GM08714 (cell line): ENCODE data around the gene ASTN1.

Source experiments
- H3K4me3 ChIP-seq: fragments of 200-500 bp; sonication (Bioruptor generic); 2 replicates; pipeline ENCODE4 v1.5.1; 2014; ENCODE audit warnings: mild to moderate bottlenecking, low read length, inconsistent platforms
- ZNF274 ChIP-seq: IDR thresholded peaks from 2 replicates; pipeline ENCODE4 v1.6.1; 2012; ENCODE audit warnings: mild to moderate bottlenecking, low read depth, low read length

Gene ASTN1

DNA sequence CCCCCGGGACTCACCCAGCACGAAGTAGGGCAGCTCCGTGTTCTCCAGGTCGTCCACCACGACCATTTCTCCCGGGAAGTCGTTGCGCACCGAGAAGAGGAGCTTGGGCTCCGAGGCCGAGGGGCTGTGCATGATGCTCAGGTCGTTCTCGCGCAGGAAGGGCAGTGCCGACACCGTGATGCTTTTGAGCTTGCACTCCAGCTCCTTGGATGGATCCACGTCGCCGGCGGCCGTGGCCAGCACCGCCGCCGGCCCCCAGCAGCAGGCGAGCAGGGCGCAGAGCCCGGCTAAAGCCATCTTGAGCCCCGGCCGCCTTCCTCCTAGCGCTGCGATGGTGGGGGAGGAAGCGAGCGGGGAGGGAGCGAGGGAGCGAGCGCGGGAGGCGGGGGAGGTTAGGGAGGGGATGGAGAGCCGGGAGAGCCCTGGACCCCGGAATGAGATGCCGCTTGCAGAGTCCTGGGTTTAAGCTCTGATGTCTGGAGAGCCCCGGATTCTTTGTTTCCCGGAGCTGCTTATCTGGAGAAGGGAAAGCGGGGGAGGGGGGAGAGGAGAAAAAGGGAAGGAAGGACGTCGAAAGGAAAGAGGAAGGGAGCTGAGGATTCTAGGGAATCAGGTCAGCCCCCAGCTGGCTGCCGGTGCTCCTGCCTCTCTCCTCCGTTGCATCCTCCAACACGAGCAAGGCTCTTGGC lies at the start of gene ASTN1:
Gene ASTN1 (minus strand): TSS at position 333 of the 689 bp plus-strand sequence. CDS start 36 bp downstream, at position 297.
- H3K4me3 ChIP-seq = no peak within 1 kb of the TSS
- no peak for TF ChIP-seq ZNF274

DNA sequence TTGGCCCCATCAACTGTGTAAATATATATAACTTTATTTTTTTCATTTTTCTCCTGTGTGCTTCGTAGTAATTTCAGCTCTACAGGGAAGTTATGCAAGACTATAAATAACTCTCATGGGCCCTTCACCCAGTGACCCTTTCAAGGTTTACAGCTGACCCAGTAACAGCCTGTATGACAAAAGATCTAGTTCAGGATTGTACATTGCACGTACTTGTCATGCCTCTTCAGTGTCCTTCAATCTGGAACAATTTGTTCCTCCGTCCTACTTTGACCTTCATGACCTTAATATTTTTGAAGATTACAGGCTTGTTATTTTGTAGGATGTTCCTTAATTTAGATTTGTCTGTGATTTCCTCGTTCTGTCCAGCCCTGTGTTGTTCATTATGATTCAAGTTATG lies 46.7 kb upstream of the ASTN1 start:
- TF ChIP-seq ZNF274 = no peak
- H3K4me3 ChIP-seq = no peak overlapping the region

DNA sequence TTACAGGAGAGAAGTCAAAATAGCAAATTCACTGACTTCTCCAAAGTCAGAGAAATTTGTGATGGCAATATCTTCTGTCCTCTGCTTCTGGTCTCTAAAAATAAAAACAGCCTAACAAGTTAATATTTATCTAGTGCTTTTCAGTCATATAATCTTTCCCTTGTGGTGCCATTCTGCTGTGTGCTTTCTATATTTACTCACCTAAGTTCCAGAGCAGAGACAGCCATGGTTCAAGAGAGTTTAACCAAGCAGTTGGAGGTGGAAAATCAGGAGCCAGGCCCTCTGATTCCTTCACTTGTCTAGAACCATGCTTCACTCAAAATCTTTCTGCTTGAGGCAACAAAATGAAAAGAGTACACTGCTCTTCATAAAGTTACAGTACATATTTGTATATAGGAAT lies 45.6 kb upstream of the ASTN1 start:
- TF ChIP-seq ZNF274 = no peak
- H3K4me3 ChIP-seq = no peak overlapping the region

DNA sequence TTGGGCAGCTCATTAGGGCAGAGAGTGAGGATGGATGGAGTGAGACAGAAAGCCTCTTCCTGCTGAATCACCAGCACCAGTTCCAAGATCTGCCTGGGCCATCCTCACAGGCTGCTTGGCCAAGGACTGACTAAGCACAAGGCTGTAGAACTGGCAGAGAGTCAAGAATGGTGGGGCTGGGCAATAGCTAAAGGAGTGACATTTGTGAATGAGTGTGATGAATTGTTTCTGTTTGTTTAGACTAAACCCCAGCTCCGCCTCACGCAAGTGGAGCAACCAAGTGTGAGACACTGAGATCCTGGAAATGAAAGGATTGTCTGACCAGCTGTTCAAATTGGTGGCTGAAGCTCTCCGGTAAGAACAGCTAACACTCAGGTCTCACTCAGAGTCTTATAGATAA lies 44.8 kb upstream of the ASTN1 start:
- no peak for TF ChIP-seq ZNF274
- H3K4me3 ChIP-seq = no peak overlapping the region

DNA sequence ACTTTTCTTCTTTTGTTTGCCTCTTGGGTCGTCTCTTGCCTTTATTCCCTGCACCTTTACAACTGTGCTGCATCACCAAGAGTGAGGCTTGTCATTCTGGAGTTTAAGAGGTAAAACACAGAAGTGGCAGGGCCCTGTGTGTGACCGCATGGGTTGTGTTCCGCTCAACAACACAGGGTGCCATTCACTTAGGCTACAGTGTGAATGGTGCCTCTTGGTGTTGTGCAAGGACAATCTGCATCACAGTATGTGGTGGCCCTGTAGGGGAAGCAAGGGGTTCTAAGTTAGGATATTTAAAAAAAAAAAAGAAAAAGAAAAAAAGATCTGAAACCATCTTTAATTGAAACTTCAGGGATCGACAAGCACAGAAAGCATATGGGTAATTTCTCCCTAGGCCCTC lies 44.4 kb upstream of the ASTN1 start:
- no peak overlapping the region for H3K4me3 ChIP-seq

DNA sequence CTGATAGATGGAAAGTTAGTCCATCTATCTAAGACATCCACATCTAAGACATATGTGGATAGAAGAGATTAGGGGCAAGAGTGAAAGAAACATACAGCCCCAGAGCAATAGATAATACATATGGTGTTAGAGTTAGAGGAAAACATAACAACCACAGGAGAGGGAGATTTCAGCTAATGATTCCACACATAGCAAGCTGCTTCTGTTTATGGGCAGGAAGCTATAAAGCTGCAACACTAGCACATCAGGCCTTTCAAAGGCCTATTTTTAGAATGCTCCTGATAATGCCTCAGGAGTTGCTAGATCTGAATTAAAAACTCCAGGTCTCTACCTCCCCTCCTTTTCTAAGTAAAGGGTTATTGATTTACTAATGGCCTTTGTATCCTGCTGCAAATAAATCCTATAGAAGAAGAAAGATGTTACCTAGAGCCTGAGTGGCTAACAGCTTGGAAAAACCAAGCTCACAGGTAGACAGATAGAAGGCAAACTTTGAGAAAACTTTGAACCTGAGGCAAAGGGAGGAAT lies 42.4 kb upstream of the ASTN1 start:
- TF ChIP-seq ZNF274 = no peak
- no peak overlapping the region for H3K4me3 ChIP-seq

More for the DNA sequence above, 44.4 kb upstream of the ASTN1 start:
- TF ChIP-seq ZNF274 = no peak

DNA sequence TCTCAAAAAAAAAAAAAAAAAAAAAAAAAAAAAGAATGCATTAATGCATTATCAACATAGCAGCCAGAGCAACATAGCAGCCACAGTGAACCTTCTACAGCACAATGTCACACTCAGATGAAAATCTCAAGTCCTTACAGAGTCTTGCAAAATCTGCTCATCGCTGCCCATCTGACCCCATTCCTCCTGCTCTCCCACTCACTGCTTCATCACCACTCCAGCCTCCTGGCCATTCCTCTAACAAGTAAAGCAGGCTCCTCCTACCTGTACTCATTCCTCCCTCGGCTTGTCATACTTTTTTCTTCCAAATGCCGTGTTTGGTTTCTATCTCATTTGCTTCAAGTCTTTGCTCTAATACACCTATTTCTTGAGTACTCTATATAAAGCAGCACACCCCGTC lies 35.8 kb upstream of the ASTN1 start:
- no peak overlapping the region for H3K4me3 ChIP-seq
- no peak for TF ChIP-seq ZNF274

DNA sequence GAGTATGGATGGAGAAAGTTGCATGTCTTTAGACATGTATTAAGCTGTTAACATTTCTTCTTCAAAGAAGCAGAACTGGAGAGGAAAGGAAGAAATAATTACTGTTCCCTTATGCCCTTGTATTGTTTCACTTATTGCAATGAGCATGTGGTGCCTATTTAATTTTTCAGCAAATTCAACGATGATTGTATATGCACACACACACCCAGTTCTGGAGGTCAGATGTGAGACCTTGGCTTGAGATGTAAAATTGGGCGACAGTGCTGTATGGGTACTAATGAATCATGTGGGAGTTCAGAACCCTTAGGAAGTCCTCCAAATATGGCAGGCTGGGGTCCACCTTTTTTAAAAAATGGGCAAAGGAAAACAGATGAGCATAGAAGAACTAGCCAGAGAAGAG lies 33.7 kb upstream of the ASTN1 start:
- no peak overlapping the region for H3K4me3 ChIP-seq
- no peak for TF ChIP-seq ZNF274

DNA sequence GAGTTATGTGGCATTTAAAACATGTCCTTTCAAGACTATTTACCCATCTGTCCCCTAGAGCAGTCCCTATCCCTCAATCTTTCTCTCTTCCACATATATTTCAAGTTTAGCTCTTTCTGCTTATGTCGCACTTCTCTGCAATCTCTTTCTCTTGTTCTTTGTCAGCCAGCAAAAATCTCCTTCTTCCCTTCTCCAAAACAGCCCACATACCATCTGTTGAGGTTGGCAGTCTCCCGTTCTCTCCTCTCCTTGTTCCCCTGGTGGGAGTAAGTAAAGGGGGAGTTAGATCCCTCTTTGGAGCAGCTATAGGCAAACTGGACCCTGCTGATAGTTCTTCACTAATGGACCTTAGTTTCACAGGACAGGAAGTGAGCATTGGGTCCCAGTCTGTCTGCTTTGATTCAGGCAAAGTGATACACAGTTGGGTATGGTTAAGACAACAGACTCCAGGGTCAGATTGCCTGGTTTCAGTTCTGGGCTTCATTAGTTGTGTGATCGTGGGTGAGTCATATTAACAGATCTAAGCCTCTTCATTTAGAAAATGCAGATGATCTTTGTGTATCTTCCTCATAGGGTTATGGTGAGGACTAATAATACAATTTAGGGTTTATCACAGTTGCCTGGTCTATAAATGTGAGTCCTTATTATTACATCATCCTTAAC lies 25.9 kb upstream of the ASTN1 start:
- no peak overlapping the region for H3K4me3 ChIP-seq
- TF ChIP-seq ZNF274 = no peak

DNA sequence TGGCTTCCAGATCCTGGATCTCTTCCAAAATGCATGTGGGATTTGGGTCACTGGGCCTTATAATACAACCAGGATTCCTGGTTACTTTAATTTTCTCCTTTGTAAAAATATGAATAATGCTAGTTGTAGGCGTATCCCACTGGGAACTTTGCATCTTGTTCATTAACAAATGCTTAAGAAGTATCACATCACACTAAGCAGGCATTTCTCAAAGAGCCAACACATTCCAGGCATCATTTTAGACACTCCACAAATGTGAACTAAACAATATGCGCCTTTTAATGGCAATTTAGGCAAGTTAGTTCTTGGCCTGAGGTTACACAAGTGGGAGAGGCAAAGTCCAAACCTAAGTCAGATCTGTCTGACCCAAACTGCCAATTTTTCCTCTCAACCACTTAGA lies 22.1 kb upstream of the ASTN1 start:
- H3K4me3 ChIP-seq = no peak overlapping the region
- TF ChIP-seq ZNF274 = no peak

DNA sequence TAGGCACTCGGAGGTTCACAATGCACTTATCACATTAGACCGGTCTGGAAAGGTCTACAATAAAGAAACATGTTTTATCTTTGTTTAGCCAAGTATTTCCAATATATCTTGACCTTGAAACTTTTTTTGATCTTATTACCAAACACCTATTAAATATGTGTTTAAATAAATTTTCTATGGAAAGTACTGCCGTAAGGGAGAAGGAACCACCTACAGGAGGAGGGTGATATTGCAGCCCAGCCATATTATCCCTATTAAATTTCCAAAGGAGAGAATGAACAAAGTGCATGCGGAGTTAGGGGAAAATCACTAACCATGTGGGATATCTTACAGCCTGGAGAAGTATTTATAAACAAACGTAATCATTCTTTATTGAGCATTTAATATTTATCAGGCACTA lies 20.7 kb upstream of the ASTN1 start:
- no peak for TF ChIP-seq ZNF274
- H3K4me3 ChIP-seq = no peak overlapping the region

DNA sequence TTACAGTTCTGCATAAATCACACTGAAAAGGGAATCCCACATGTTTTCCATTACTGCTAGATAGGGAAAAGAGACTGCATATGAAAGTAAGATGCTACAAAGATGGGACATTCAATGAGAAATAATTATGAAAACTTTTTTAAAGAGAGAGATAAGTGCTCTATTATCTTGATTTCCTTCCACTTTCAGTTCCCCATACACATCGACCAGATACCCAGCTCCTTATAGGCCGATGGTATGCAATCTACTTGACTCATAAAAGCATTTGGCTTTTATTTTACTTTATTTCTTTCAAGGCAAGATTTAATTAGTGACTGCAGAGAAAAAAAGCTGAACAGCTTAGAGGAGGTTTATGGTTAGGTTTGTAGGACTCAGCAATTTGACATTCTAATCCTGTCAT lies 19.3 kb upstream of the ASTN1 start:
- no peak for TF ChIP-seq ZNF274
- no peak overlapping the region for H3K4me3 ChIP-seq

DNA sequence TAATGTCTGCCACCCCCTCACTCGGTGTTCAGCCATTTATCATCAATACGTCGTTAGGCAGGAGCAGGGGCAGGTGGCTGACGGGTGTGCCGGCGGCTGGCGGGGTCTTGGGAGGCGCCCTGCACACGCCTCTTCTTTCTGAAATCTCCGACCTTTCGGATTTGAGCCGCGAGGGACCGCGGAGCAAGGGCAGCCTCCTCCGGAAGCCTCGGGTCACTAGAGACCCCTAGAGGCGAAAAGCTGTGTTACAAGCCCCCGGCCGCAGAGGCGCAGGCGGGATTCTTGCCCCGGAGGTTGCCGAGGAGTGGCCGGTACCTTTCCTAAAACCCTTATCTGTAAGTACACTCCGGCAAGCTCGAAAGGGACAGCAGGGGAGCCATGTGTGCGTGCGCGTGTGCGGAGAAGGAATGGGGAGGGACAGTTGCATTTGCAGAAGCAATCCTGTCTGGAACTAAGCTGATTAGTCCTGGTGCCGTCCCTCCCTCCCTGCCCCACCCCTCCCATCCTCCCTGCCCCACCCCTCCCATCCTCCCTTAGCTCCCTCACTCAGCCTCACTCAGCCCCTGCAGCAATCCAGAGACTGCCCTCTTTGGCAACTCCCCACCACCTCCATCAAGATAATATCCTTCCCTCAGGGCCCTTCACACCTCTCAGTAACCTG lies 17.2 kb upstream of the ASTN1 start:
- no peak overlapping the region for H3K4me3 ChIP-seq
- no peak for TF ChIP-seq ZNF274

DNA sequence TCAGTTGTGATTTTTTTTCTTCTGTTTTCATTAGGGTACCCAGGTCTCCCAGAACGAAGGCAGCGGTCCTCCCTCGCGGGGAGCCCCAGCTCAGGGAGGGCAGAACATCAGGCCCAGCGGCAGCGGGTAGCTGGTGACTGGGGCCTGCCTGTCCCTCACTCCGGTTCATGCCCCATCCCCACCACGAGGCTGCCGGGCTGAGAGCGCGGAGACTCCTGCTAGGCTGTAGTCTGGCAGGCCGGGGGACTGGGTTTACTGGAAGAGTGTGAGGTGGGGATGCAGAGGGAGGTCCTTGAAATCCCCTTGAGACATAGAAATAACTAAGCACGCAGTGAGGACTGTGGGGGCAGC lies 16.7 kb upstream of the ASTN1 start:
- TF ChIP-seq ZNF274 = no peak
- H3K4me3 ChIP-seq = no peak overlapping the region
